NB4 (cell line): ENCODE measurements around the gene SLC2A4.

ENCODE experiments used
- MYC ChIP-seq: IDR thresholded peaks from 2 replicates; pipeline ENCODE4 v1.6.1; 2011; ENCODE audit warnings: low read depth, low read length
- POLR2A ChIP-seq: IDR thresholded peaks from 2 replicates; pipeline ENCODE4 v1.6.1; 2011; ENCODE audit warnings: mild to moderate bottlenecking; ENCODE audit not compliant: insufficient read length; ENCODE audit errors: extremely low read depth
- TF ChIP-seq, protein P1 (sequence below): IDR thresholded peaks from one replicate; pipeline ENCODE4 v1.5.1; 2012; ENCODE audit warnings: low read depth, low read length
- TF ChIP-seq, protein P2 (sequence below): IDR thresholded peaks from 2 replicates; pipeline ENCODE4 v1.6.1; 2011; ENCODE audit warnings: low read depth, low read length

DNA sequence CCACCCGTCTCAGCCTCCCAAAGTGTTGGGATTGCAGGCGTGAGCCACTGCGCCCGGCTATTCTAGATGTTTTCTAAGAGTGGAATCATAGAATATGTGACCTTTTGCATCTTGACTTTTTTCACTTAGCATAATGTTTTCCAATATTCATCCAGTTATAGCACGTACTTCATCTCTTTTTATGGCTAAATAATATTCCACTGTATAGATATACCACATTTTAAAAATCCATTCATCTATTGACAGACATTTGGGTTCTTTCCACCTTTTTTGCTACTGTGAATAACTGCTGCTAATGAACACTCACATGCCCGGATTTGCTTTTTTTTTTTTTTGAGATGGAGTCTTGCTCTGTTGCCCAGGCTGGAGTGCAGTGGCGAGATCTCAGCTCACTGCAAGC lies 22.7 kb downstream of the SLC2A4 start:
- TF ChIP-seq POLR2A, result no peak
- TF ChIP-seq, protein P1, sequence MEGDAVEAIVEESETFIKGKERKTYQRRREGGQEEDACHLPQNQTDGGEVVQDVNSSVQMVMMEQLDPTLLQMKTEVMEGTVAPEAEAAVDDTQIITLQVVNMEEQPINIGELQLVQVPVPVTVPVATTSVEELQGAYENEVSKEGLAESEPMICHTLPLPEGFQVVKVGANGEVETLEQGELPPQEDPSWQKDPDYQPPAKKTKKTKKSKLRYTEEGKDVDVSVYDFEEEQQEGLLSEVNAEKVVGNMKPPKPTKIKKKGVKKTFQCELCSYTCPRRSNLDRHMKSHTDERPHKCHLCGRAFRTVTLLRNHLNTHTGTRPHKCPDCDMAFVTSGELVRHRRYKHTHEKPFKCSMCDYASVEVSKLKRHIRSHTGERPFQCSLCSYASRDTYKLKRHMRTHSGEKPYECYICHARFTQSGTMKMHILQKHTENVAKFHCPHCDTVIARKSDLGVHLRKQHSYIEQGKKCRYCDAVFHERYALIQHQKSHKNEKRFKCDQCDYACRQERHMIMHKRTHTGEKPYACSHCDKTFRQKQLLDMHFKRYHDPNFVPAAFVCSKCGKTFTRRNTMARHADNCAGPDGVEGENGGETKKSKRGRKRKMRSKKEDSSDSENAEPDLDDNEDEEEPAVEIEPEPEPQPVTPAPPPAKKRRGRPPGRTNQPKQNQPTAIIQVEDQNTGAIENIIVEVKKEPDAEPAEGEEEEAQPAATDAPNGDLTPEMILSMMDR, result no peak
- TF ChIP-seq, protein P2, sequence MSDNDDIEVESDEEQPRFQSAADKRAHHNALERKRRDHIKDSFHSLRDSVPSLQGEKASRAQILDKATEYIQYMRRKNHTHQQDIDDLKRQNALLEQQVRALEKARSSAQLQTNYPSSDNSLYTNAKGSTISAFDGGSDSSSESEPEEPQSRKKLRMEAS, result no peak
- TF ChIP-seq MYC, result no peak
